Measurements from ENCODE around the gene ITGA6.
"Not testable (repeated sequence)": the region's sequence is repeated elsewhere in the genome, so short reads cannot be mapped to it uniquely, and the experiment has no call there.

ITGA6 gene

DNA sequence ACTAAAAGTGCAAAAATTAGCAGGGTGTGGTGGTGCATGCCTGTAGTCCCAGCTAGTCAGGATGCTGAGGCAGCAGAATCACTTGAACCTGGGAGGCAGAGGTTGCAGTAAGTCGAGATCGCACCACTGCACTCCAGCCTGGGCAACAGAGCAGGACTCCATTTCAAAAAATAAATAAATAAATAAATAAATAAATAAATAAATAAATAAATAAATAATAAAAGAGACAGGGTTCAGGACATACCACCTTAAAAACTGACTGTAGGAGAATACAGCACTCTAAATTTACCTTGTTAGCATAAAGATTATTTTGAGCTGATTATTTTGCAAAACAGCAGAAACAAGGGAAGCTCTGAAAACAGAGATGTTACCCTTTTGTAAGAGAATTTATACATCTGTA is 105.1 kb downstream of the ITGA6 start:
- H3K36me3 Mint-ChIP-seq, result peaks cover 40% of the 10 kb centered on the region
- H3K9me3 Mint-ChIP-seq (ENCODE audit: low read depth); H3K27ac Mint-ChIP-seq; H3K27me3 Mint-ChIP-seq; H3K4me1 Mint-ChIP-seq (ENCODE audit: low read depth); H3K4me3 Mint-ChIP-seq: not testable (repeated sequence)

DNA sequence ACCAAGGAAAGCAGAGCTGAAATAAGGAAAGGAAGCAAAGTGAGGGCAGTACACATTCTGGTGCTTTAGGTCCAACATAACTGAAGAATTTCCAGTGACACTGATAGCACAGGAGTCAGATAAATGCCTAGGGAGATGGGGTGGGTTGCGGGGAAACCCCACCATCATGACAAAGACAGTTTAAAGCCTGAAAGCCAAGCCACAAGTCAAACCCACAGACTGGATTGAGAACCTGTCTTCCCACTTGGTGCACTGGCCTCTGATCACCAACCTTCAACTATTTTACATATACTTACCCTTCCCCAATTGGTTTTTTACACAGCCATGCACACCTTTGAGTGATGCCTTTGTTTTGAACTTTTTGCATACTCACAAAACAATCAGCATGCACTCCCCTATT is 106.3 kb downstream of the ITGA6 start:
- H3K4me3 Mint-ChIP-seq, result no peak overlapping the region
- no peaks in the 10 kb centered on the region for H3K27me3 Mint-ChIP-seq
- no peak overlapping the region for H3K27ac Mint-ChIP-seq
- H3K9me3 Mint-ChIP-seq (ENCODE audit: low read depth), result no peaks in the 10 kb centered on the region
- H3K4me1 Mint-ChIP-seq (ENCODE audit: low read depth), result peaks cover 2% of the 10 kb centered on the region
- peaks cover 40% of the 10 kb centered on the region for H3K36me3 Mint-ChIP-seq

DNA sequence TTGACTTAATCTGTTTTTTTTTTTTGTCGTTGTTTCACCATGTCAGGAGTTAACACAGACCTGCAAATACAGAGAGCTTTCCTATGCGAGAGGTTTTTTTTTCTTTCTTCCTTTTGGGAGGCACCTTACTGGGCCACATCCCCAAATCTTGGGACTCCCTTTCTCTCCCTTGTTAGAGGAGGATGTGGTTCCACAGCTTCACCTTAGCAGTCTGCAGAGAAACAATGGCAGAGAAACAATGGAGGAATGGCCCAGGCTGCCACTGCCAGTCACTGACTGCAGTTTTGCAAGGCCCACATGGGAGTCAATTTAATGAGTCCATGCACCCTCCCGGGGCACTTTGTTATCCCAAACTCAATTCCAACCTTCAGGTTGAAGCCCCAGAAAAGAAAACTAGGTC is 107.7 kb downstream of the ITGA6 start:
- Mint-ChIP-seq H3K27me3 (no peaks in the 10 kb centered on the region), H3K36me3 (peaks cover 35% of the 10 kb centered on the region), H3K4me3 (no peak overlapping the region), H3K4me1 (ENCODE audit: low read depth) (peaks cover 2% of the 10 kb centered on the region), H3K27ac (no peak overlapping the region), H3K9me3 (ENCODE audit: low read depth) (no peaks in the 10 kb centered on the region)

DNA sequence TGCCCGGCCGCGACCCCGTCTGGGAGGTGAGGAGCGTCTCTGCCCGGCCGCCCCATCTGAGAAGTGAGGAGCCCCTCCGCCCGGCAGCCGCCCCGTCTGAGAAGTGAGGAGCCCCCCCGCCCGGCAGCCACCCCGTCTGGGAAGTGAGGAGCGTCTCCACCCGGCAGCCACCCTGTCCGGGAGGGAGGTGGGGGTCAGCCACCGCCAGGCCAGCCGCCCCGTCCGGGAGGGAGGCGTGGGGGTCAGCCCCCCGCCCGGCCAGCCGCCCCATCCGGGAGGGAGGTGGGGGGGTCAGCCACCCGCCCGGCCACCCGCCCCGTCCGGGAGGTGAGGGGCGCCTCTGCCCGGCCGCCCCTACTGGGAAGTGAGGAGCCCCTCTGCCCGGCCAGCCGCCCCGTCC is 110.5 kb downstream of the ITGA6 start:
- not testable (repeated sequence) for H3K27ac Mint-ChIP-seq; H3K9me3 Mint-ChIP-seq (ENCODE audit: low read depth)
- peaks cover 23% of the 10 kb centered on the region for H3K36me3 Mint-ChIP-seq

DNA sequence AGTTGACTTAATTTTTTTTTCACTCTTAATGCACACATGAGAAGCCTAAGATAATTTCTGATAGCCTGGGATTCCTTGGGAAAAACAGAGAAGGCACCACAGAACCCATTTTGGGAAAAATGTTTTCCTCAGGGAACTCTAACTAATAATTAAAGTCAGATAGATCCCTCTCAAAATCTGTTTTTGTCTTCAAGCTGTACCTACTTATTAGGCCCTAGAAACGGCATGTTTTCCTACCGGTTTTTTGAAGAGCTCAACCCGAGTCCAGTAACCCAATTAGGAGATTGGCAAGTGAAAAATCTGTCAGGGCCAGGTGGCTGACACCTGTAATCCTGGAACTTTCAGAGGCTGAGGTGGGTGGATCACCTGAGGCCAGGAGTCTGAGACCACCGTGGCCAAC is 112.4 kb downstream of the ITGA6 start:
- no peaks in the 10 kb centered on the region for H3K27me3 Mint-ChIP-seq
- no peak overlapping the region for H3K27ac Mint-ChIP-seq
- H3K36me3 Mint-ChIP-seq, result peaks cover 13% of the 10 kb centered on the region
- no peaks in the 10 kb centered on the region for H3K9me3 Mint-ChIP-seq (ENCODE audit: low read depth)
- no peak overlapping the region for H3K4me3 Mint-ChIP-seq
- H3K4me1 Mint-ChIP-seq (ENCODE audit: low read depth), result no peaks in the 10 kb centered on the region

More for the DNA sequence above, 110.5 kb downstream of the ITGA6 start:
- H3K4me3 Mint-ChIP-seq; H3K27me3 Mint-ChIP-seq; H3K4me1 Mint-ChIP-seq (ENCODE audit: low read depth): not testable (repeated sequence)

DNA sequence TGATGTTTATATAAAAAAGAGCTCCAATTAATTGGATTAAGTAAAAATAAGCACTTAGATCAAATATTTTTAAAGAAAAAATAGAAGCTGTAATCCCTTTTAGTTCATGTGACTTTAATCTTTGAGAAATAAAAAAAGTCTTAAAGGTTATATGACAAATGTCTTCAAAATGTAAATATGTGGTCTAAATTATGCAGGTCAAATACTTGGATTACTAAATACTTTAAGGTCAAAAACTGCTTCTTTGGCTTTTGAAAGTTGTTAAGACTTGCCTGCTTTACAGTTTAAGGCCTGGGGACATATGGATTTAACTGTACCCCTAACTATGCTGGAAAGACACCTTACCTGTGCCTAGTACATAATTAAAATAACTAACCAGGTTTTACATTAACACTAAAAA is 113.0 kb downstream of the ITGA6 start:
- Mint-ChIP-seq H3K36me3 (peaks cover 12% of the 10 kb centered on the region), H3K9me3 (ENCODE audit: low read depth) (peaks cover 4% of the 10 kb centered on the region), H3K27ac (no peak overlapping the region), H3K27me3 (no peaks in the 10 kb centered on the region), H3K4me1 (ENCODE audit: low read depth) (no peaks in the 10 kb centered on the region), H3K4me3 (no peak overlapping the region)

DNA sequence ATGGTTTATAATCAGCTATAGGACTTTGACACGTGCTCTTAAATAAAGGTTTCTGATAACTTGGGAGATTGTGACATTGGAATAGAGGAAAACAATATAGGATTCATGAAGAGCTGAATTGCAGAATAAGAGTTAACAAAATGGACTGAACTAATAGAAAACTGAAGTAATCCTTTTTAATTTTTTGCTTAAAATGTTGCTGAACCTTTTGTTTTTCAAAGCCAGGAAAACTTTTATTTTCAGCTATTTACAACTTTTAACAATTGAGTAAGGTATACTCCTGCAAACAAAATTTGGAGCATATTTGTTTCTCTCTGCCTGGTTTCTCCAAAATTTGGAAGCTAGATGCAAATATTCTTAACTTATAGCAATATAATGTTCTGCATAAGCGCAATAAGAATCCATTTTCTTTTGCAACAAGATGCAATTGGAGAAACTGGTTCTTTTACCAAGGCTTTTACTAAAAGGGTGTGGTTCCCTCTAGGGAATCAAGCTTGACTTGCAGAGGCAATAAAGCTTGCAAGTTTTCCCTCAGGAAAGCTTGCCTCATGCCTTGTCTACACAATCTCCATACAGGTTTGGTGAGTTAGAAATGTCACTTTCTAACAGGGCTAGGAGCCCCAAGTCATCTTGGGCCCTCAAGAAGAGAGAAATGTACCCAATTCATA is 118.2 kb downstream of the ITGA6 start:
- Mint-ChIP-seq H3K4me3 (no peak overlapping the region), H3K27ac (no peak overlapping the region), H3K4me1 (ENCODE audit: low read depth) (peaks cover 19% of the 10 kb centered on the region), H3K36me3 (peaks cover 6% of the 10 kb centered on the region), H3K9me3 (ENCODE audit: low read depth) (peaks cover 4% of the 10 kb centered on the region), H3K27me3 (no peaks in the 10 kb centered on the region)

DNA sequence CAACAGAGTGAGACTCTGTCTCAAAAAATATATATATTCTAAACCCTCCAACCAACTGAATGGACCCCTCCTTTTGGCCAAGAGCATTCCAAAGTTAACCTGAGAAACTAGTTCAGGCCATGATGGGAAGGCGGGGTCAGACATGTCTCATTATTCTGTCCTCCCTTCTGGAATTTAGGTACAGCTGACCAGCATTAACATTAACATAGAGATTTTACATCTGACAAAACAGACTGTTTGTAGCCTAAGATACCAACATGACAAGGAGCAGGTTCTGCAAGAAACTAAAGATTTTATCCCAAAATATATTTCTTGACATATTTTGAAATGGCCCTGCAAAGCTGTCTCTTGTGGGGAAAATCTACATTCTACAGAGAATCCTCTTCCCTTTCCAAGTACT is 121.7 kb downstream of the ITGA6 start:
- Mint-ChIP-seq H3K4me3 (no peak overlapping the region), H3K27ac (no peak overlapping the region), H3K36me3 (peaks cover 7% of the 10 kb centered on the region), H3K9me3 (ENCODE audit: low read depth) (peaks cover 4% of the 10 kb centered on the region), H3K27me3 (no peaks in the 10 kb centered on the region), H3K4me1 (ENCODE audit: low read depth) (peaks cover 40% of the 10 kb centered on the region)

DNA sequence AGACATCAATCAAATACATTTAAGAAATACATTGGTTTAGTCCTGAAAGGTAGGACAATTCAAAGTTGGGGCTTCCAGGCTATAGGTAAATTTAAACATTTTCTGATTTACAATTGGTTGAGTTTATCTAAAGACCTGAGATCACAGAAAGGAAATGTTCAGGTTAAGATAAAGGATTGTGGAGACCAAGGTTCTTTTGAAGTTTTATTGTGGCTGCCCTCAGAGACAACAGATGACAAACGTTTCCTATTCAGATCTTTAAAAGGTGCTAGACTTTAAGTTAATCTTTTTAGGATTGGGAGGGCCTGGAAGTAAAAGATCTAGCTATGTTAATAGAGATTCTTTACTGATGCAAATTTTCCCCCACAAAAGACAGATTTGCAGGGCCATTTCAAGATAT is 122.4 kb downstream of the ITGA6 start:
- not testable (repeated sequence) for H3K27me3 Mint-ChIP-seq; H3K27ac Mint-ChIP-seq; H3K9me3 Mint-ChIP-seq (ENCODE audit: low read depth); H3K36me3 Mint-ChIP-seq
- Mint-ChIP-seq H3K4me3 (peak overlapping the region; percentile 33), H3K4me1 (ENCODE audit: low read depth) (peaks cover 44% of the 10 kb centered on the region)

DNA sequence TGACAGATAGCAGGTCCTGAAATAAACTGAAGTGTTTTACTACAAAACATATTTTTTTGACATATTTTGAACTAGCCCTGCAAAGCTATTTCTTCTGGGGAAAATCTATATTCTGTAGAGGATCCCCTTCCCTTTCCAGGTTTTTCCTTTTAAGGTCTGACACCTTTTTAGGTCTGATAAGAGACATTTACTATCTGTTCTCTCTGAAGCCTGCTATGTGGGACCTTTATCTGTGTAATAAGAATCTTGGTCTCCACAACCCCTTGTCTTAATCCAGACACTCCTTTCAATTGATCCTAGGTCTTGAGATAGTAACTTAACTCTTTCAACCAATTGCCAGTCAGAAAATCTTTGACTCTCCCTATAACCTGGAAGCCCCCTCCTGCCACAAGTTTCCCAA is 123.0 kb downstream of the ITGA6 start:
- Mint-ChIP-seq H3K36me3 (peaks cover 5% of the 10 kb centered on the region), H3K9me3 (ENCODE audit: low read depth) (peaks cover under 1% of the 10 kb centered on the region), H3K4me1 (ENCODE audit: low read depth) (peaks cover 49% of the 10 kb centered on the region), H3K27me3 (no peaks in the 10 kb centered on the region), H3K27ac (no peak overlapping the region), H3K4me3 (peak overlapping the region; percentile 11)

DNA sequence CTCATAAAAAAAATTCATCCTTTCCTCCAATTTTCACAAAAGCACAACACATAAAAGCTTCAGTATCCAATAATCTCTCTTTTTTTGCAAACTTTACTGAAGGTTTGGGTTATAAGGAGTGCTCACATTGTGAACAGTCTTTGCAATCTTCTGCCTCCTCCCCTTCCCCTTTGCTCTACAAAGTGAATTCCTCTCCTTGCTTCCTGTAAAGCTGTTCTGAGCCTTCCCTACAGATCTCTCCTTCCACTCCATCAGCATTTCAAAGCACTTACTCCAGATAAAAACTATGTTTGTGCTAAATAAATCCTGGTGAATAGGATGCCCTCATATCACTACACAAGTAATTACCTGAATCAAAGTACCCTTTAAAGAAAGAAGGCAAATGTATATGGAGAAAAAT is 123.9 kb downstream of the ITGA6 start:
- Mint-ChIP-seq H3K4me3 (no peak overlapping the region), H3K4me1 (ENCODE audit: low read depth) (peaks cover 50% of the 10 kb centered on the region), H3K27ac (no peak overlapping the region), H3K9me3 (ENCODE audit: low read depth) (no peaks in the 10 kb centered on the region), H3K27me3 (no peaks in the 10 kb centered on the region), H3K36me3 (peaks cover 5% of the 10 kb centered on the region)

DNA sequence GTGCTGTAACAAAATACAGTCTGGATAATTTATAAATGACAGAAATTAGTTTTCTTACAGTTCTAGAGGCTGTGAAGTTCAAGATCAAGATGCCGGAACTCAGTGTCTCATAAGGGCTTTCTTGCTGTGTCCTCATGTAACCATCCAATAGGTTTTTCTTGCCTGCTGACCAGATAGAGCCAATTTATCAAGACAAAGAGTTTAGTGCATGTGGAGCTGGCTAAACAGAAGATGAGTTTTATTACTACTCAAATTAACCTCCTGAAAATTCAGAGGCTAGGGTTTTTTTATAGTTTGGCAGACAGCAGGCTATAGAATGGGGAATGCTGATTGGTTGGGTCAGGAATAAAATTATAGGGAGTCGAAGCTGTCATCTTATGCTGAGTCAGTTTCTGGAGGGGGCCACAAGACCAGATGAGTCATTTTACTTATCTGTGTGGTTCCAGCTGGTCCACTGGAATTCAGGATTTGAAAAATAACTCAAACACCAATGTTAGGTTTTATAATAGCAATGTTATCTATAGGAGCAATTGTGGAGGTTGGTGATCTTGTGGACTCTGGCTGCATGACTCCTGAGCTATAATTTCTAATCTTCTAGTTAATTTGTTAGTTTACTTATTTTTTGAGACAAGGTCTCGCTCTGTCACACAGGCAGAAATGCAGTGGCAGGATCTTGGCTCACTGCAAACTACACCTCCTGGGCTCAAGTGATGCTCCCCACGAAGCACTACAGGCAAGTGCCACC is 125.3 kb downstream of the ITGA6 start:
- no peak overlapping the region for H3K4me3 Mint-ChIP-seq
- no peaks in the 10 kb centered on the region for H3K9me3 Mint-ChIP-seq (ENCODE audit: low read depth)
- H3K4me1 Mint-ChIP-seq (ENCODE audit: low read depth), result peaks cover 53% of the 10 kb centered on the region
- H3K27ac Mint-ChIP-seq, result no peak overlapping the region
- peaks cover 4% of the 10 kb centered on the region for H3K36me3 Mint-ChIP-seq
- H3K27me3 Mint-ChIP-seq, result no peaks in the 10 kb centered on the region

DNA sequence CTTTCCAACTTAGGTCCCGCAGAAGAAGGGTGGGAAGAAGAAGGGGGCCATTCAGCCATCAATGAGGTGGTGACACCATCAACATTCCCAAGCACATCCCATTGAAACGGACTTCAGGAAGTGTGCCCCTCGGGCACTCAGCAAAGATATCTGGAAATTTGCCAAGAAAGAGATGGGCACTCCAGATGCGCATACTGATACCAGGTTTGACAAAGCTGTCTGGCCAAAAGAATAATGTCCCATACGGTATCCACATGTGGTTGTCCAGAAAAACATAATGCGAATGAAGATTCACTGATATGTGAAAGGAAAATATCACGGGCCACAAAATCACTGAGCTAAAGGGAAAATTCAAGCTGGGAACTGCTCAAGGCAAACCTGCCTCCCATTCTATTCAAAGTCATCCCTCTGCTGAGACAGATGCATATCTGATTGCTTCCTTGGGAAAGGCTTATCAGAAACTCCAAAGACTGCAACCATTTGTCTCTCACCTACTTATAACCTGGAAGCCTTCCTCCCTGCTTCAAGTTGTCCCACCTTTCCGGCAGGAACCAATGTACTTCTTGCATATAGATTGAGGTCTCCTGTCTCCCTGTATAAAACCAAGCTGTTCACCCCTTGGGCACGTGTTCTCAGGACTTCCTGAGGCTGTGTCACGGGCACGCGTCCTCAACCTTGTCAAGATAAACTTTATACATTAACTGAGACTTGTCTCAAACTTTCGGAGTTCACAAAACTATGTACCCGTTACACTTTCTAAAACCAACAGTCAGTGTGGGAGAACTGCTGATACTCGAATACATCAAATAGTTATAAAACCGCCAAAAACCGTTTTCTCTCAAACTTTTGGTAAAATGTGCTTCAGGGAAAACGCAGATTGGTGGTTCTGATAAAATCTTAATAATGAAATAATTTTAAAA is 127.2 kb downstream of the ITGA6 start:
- no peaks in the 10 kb centered on the region for H3K27me3 Mint-ChIP-seq
- H3K4me1 Mint-ChIP-seq (ENCODE audit: low read depth), result peaks cover 62% of the 10 kb centered on the region

DNA sequence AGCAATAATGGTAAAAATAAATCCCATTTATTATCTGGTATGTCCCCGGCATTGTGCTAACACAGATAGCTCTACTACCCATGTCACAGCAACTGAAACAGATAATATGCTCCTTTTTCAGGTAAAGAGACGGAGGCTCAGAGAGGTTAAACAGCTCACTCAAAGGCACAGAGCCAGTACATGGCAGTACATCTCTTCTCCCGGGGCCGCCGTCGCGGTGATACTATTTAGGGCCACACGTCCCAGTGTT is 127.8 kb downstream of the ITGA6 start:
- peak overlapping the region; percentile 98 for H3K27ac Mint-ChIP-seq
- no peaks in the 10 kb centered on the region for H3K27me3 Mint-ChIP-seq
- no peaks in the 10 kb centered on the region for H3K9me3 Mint-ChIP-seq (ENCODE audit: low read depth)
- peaks cover 57% of the 10 kb centered on the region for H3K4me1 Mint-ChIP-seq (ENCODE audit: low read depth)
- H3K4me3 Mint-ChIP-seq, result peak overlapping the region; percentile 98
- H3K36me3 Mint-ChIP-seq, result peaks cover 7% of the 10 kb centered on the region

More for the DNA sequence above, 127.2 kb downstream of the ITGA6 start:
- peaks cover 7% of the 10 kb centered on the region for H3K36me3 Mint-ChIP-seq
- no peaks in the 10 kb centered on the region for H3K9me3 Mint-ChIP-seq (ENCODE audit: low read depth)
- H3K4me3 Mint-ChIP-seq, result peak overlapping the region; percentile 98
- peak overlapping the region; percentile 78 for H3K27ac Mint-ChIP-seq
